Measurements from ENCODE around the gene CHCHD4.

GRCh38 chr3:14137004-14137403, 12.3 kb upstream of the CHCHD4 start:
- no peak for TF ChIP-seq CTCF (IDR thresholded peaks at IDR 0.05)
- no peak for TF ChIP-seq NFATC4 (CRISPR knock-in tag; IDR thresholded peaks at IDR 0.05)
- no peak for TF ChIP-seq NFYB (CRISPR knock-in tag; conservative IDR thresholded peaks at IDR 0.05; ENCODE audit: low read depth)
- TF ChIP-seq NR3C1 (CRISPR knock-in tag; conservative IDR thresholded peaks at IDR 0.05; ENCODE audit: low read depth): no peak
- TF ChIP-seq ZBTB21 (CRISPR knock-in tag; IDR thresholded peaks at IDR 0.05; ENCODE audit: borderline replicate concordance): no peak
- TF ChIP-seq TEAD4 (CRISPR knock-in tag; IDR thresholded peaks at IDR 0.05): no peak
- TF ChIP-seq AFF4 (CRISPR knock-in tag; IDR thresholded peaks at IDR 0.05; ENCODE audit: borderline replicate concordance): no peak
- TF ChIP-seq USF1 (CRISPR knock-in tag; IDR thresholded peaks at IDR 0.05): no peak
- no peak for TF ChIP-seq MAX (CRISPR knock-in tag; IDR thresholded peaks at IDR 0.05)
- TF ChIP-seq HMGXB4 (CRISPR knock-in tag; IDR thresholded peaks at IDR 0.05): no peak
